ENCODE results near the gene KCNT2. TPM values are rescaled to one million over a fixed set of nuclear protein-coding genes. Genes with fewer than 3 reads are reported as not detected.
"Not testable (repeated sequence)": the region's sequence is repeated elsewhere in the genome, so short reads cannot be mapped to it uniquely, and the experiment has no call there.

KCNT2 gene
- total and polyA plus RNA-seq, 4 donors: 0.84 to 18.7 (median 2.0) TPM

DNA sequence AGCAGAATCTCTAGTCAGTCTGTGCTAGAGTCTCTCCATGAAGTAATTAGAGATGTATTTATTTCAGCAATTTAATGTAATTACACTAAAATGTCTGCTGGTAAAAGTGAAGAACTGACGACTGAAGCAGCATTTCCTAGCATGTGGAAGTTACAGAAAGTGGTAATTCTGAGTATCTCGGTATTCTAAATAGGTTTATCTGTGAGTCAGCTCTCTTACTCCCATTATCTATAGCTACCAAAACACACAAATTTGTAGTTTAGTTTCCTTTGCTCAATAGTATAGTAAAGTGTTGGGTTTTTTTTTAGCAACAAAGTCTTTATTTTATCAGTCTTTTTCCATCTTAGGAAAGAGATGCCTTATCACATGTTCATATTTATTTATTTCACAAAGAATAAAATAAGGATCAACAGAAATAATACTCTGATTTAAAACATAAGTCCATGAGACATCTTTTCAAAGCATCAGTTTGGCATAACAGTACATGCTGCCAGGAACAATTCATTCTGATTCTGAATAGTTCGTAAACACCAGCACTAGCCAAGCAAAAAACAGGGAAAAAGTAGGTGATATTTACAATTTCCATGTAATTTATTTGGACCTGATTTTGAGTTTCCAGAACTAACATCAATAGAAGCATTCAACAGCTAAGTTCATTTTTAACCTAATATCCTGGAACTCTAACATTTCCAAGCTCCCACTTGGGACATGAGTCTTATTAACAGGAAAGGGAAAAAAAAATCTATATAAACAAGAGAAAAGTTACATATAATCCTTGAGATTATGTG lies 76.3 kb downstream of the KCNT2 start:
- H3K4me3 ChIP-seq: no peak overlapping the region
- H3K4me1 ChIP-seq (ENCODE audit: control insufficient read depth in 5 of 5, insufficient read depth in 5 of 5, low read length in 5 of 5): peaks cover 0 to 8% (median 0%) of the 10 kb centered on the region in 5 donors
- ATAC-seq (ENCODE audit: insufficient read depth, low FRiP score) (no peak), DNase-seq (peak in 2 of 3 donors; percentile 58 to 70)
- peaks cover 0 to 8% (median 0%) of the 10 kb centered on the region in 4 donors for H3K36me3 ChIP-seq (ENCODE audit: control insufficient read depth in 4 of 4, insufficient read depth in 4 of 4, low read length in 4 of 4)
- H3K27me3 ChIP-seq (ENCODE audit: control insufficient read depth in 3 of 3, insufficient read depth in 3 of 3, low read length in 2 of 3): no peaks in the 10 kb centered on the region
- no peak overlapping the region for H3K27ac ChIP-seq (ENCODE audit: low read depth in 1 of 2, low read length in 1 of 2)
- TF ChIP-seq CTCF (IDR thresholded peaks at IDR 0.05; ENCODE audit: control extremely low read depth, extremely low read depth): no peak
- H3K9me3 ChIP-seq (ENCODE audit: control insufficient read depth in 4 of 4, insufficient read depth in 3 of 4, low read length in 3 of 4): peaks cover 0 to 14% (median 3%) of the 10 kb centered on the region in 4 donors
- 79 to 82% methylated on average over 3 of the region's 3 CpGs for WGBS, 2 donors
- no peak overlapping the region for H3K9ac ChIP-seq (ENCODE audit: insufficient read depth in 1 of 2, low read length in 2 of 2)

- Histone ChIP-seq H3K9ac (ENCODE audit: insufficient read depth in 1 of 2, low read length in 2 of 2) (no peak overlapping the region), H3K27ac (ENCODE audit: low read depth in 1 of 2, low read length in 1 of 2) (no peak overlapping the region), H3K4me1 (ENCODE audit: control insufficient read depth in 5 of 5, insufficient read depth in 5 of 5, low read length in 5 of 5) (peaks cover 0 to 8% (median 0%) of the 10 kb centered on the region in 5 donors), H3K9me3 (ENCODE audit: control insufficient read depth in 4 of 4, insufficient read depth in 3 of 4, low read length in 3 of 4) (no peaks in the 10 kb centered on the region), H3K27me3 (ENCODE audit: control insufficient read depth in 3 of 3, insufficient read depth in 3 of 3, low read length in 2 of 3) (no peaks in the 10 kb centered on the region), H3K4me3 (no peak overlapping the region), H3K36me3 (ENCODE audit: control insufficient read depth in 4 of 4, insufficient read depth in 4 of 4, low read length in 4 of 4) (no peaks in the 10 kb centered on the region)
- WGBS, 2 donors: 54 to 73% methylated on average over 2 of the region's 2 CpGs
- ATAC-seq (ENCODE audit: insufficient read depth, low FRiP score) (no peak), DNase-seq (no peak)
- no peak for TF ChIP-seq CTCF (IDR thresholded peaks at IDR 0.05; ENCODE audit: control extremely low read depth, extremely low read depth)
Measured at GRCh38 chr1:196527919-196528318, 80.3 kb downstream of the KCNT2 start.

DNA sequence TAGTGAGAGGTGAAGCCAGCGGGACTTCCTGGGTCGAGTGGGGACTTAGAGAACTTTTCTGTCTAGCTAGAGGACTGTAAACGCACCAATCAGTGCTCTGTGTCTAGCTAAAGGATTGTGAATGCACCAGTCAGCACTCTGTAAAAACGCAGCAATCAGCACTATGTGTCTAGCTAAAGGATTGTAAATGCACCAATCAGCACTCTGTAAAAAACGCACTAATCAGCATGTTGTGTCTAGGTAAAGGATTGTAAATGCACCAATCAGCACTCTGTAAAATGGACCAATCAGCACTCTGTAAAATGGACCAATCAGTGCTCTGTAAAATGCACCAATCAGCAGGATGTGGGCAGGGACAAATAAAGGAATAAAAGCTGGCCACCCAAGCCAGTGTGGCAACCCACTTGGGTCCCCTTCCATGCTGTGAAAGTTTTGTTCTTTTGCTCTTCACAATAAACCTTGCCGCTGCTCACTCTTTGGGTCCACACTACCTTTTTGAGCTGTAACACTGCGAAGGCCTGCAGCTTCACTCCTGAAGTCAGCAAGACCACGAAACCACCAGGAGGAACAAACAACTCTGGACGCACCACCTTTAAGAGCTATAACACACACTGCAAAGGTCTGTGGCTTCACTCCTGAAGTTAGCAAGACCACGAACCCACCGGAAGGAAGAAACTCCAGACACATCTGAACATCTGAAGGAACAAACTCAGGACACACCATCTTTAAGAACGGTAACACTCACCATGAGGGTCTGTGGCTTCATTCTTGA lies 85.5 kb downstream of the KCNT2 start:
- not testable (repeated sequence) for H3K9me3 ChIP-seq (ENCODE audit: control insufficient read depth in 4 of 4, insufficient read depth in 3 of 4, low read length in 3 of 4); H3K27ac ChIP-seq (ENCODE audit: low read depth in 1 of 2, low read length in 1 of 2); ATAC-seq (ENCODE audit: insufficient read depth, low FRiP score); H3K36me3 ChIP-seq (ENCODE audit: control insufficient read depth in 4 of 4, insufficient read depth in 4 of 4, low read length in 4 of 4); H3K4me1 ChIP-seq (ENCODE audit: control insufficient read depth in 5 of 5, insufficient read depth in 5 of 5, low read length in 5 of 5); H3K9ac ChIP-seq (ENCODE audit: insufficient read depth in 1 of 2, low read length in 2 of 2); DNase-seq; H3K27me3 ChIP-seq (ENCODE audit: control insufficient read depth in 3 of 3, insufficient read depth in 3 of 3, low read length in 2 of 3); H3K4me3 ChIP-seq
- WGBS, 2 donors: 82 to 84% methylated on average over 12 of the region's 12 CpGs

- Histone ChIP-seq H3K36me3 (ENCODE audit: control insufficient read depth in 4 of 4, insufficient read depth in 4 of 4, low read length in 4 of 4) (no peaks in the 10 kb centered on the region), H3K4me1 (ENCODE audit: control insufficient read depth in 5 of 5, insufficient read depth in 5 of 5, low read length in 5 of 5) (peaks cover 0 to 10% (median 0%) of the 10 kb centered on the region in 5 donors), H3K4me3 (no peak overlapping the region), H3K27me3 (ENCODE audit: control insufficient read depth in 3 of 3, insufficient read depth in 3 of 3, low read length in 2 of 3) (no peaks in the 10 kb centered on the region), H3K9ac (ENCODE audit: insufficient read depth in 1 of 2, low read length in 2 of 2) (no peak overlapping the region), H3K9me3 (ENCODE audit: control insufficient read depth in 4 of 4, insufficient read depth in 3 of 4, low read length in 3 of 4) (peaks cover 0 to 3% (median 0%) of the 10 kb centered on the region in 4 donors), H3K27ac (ENCODE audit: low read depth in 1 of 2, low read length in 1 of 2) (no peak overlapping the region)
- no peak for DNase-seq
- no peak for ATAC-seq (ENCODE audit: insufficient read depth, low FRiP score)
- no peak for TF ChIP-seq CTCF (IDR thresholded peaks at IDR 0.05; ENCODE audit: control extremely low read depth, extremely low read depth)
Measured at GRCh38 chr1:196517193-196517592, 91.0 kb downstream of the KCNT2 start.
